A549 (cell line): Measurements from ENCODE around the gene ARMH1.

Experiments
- EP300 ChIP-seq, 2 experiments: fragments of >200 bp; sonication (Bioruptor Twin); formaldehyde crosslinking; IDR thresholded peaks; 2 replicates in 1 of 2; 3 replicates in 1 of 2; pipeline ENCODE4 v1.6.1; 2016 to 2017
- HDAC2 ChIP-seq: fragments of 200-600 bp; sonication (generic); IDR thresholded peaks from 2 replicates; pipeline ENCODE4 v1.6.1; 2016
- TF ChIP-seq, protein P1 (sequence below): fragments of 450-650 bp; IDR thresholded peaks from 2 replicates; pipeline ENCODE4 v1.6.1; 2014; ENCODE audit warnings: antibody characterized with exemption
- TF ChIP-seq, protein P2 (sequence below): fragments of >200 bp; sonication (Bioruptor Twin); formaldehyde crosslinking; IDR thresholded peaks from 3 replicates; pipeline ENCODE4 v1.5.1; 2016

DNA sequence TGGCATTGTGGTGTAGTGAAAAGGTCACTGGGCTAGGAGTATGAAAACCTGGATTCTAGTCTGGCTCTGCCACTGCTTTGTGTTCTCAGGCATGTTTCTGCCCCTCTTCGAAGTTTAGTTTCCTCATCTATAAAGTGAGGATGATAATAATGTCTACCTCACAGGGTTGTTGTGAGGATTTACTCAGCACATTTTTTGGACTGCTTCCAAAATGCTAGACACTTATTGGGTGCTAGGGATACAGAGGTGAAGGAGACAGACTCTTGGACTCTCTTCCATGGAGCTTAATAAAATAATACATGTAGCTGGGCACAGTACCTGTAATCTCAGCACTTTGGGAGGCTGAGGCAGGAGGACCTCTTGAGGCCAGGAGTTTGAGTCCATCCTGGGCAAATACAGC is 68.7 kb downstream of the ARMH1 start:
- TF ChIP-seq EP300 (IDR thresholded peaks at IDR 0.05): no peak
- TF ChIP-seq, protein P1, sequence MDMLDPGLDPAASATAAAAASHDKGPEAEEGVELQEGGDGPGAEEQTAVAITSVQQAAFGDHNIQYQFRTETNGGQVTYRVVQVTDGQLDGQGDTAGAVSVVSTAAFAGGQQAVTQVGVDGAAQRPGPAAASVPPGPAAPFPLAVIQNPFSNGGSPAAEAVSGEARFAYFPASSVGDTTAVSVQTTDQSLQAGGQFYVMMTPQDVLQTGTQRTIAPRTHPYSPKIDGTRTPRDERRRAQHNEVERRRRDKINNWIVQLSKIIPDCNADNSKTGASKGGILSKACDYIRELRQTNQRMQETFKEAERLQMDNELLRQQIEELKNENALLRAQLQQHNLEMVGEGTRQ: no peak
- TF ChIP-seq, protein P2, sequence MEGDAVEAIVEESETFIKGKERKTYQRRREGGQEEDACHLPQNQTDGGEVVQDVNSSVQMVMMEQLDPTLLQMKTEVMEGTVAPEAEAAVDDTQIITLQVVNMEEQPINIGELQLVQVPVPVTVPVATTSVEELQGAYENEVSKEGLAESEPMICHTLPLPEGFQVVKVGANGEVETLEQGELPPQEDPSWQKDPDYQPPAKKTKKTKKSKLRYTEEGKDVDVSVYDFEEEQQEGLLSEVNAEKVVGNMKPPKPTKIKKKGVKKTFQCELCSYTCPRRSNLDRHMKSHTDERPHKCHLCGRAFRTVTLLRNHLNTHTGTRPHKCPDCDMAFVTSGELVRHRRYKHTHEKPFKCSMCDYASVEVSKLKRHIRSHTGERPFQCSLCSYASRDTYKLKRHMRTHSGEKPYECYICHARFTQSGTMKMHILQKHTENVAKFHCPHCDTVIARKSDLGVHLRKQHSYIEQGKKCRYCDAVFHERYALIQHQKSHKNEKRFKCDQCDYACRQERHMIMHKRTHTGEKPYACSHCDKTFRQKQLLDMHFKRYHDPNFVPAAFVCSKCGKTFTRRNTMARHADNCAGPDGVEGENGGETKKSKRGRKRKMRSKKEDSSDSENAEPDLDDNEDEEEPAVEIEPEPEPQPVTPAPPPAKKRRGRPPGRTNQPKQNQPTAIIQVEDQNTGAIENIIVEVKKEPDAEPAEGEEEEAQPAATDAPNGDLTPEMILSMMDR: no peak
- TF ChIP-seq HDAC2: no peak
